Measurements from ENCODE around the gene IGF2BP2. TPM values are rescaled to one million over a fixed set of nuclear protein-coding genes. Genes with fewer than 3 reads are reported as not detected.

Gene IGF2BP2
- total and polyA plus RNA-seq, 9 of the 15 experiments (the other 6 are each of a cell fraction or from before 2014, with no cell fraction given): 3.2 to 59.6 (median 30.5) TPM

GRCh38 chr3:185658504-185658912 lies 166.3 kb downstream of the IGF2BP2 start:
- Histone ChIP-seq H3K9ac (ENCODE audit: insufficient read depth in 1 of 2, low read depth in 2 of 2, low read length in 2 of 2) (0 out of 4 replicates have a peak overlapping the region, but pooled peaks of 1 of the 2 experiments have one; percentile 7), H2AFZ (ENCODE audit: low read depth, low read length) (no peak overlapping the region), H3K9me3 (replicated peaks; ENCODE audit: control insufficient read depth, insufficient read depth, low read depth, low read length) (no peaks in the 10 kb centered on the region), H3K9me1 (ENCODE audit: control insufficient read depth, insufficient read depth, low read length) (peaks cover 4% of the 10 kb centered on the region), H4K20me1 (replicated peaks; ENCODE audit: control insufficient read depth, insufficient read depth, low read length) (0 out of 2 replicates have a peak, but pooled peaks cover 4% of the 10 kb centered on the region), H3K4me1 (replicated peaks in 1 of 2; ENCODE audit: control insufficient read depth in 2 of 2, insufficient read depth in 2 of 2, low read length in 2 of 2) (peaks cover 2 to 7% of the 10 kb centered on the region in 2 experiments; a peak in 4 of 5 replicates), H3K27ac (ENCODE audit: extremely low read depth, low read depth, low read length) (no peak overlapping the region), H3K4me2 (ENCODE audit: insufficient read depth, low read length) (no peak overlapping the region), H3K36me3 (ENCODE audit: control insufficient read depth, insufficient read depth, low read length) (peaks cover 52% of the 10 kb centered on the region), H3K27me3 (ENCODE audit: control insufficient read depth in 2 of 2, insufficient read depth in 2 of 2, low read length in 2 of 2) (no peaks in the 10 kb centered on the region), H3K4me3 (no peak overlapping the region), H3K79me2 (ENCODE audit: control insufficient read depth, insufficient read depth, low read length) (no peaks in the 10 kb centered on the region)
- ATAC-seq (no peak), DNase-seq (ENCODE audit: extremely low read depth in 1 of 4, low spot score in 3 of 4) (no peak), FAIRE-seq (peak; percentile 55)
- ChIA-PET CTCF (ENCODE audit: low intra/inter-chr PET ratio) (no interaction called here), POLR2A (interaction anchor here (1.0 kb wide), 1 partner anchor 43 kb away, joined by 3 read pairs; no protein-coding TSS in a partner anchor)
- BruUV-seq (replicated peaks): no TSS peak
- WGBS (ENCODE audit: insufficient coverage, low coverage, missing lambda C conversion rate): 72% methylated on average over 8 of the region's 8 CpGs
- TF ChIP-seq POLR2AphosphoS5 (IDR thresholded peaks at IDR 0.05; ENCODE audit: control insufficient read depth, insufficient read depth, low read depth, low read length) (0 out of 2 replicates have a peak, but pooled peaks have one; percentile 3), NONO (IDR thresholded peaks at IDR 0.05; ENCODE audit: low read depth in 2 of 2, low read length in 1 of 2) (no peak)
- in situ Hi-C loops (cut with MboI) (no loop called here), intact Hi-C loops (cut with micrococcal nuclease) (no loop called here)

DNA sequence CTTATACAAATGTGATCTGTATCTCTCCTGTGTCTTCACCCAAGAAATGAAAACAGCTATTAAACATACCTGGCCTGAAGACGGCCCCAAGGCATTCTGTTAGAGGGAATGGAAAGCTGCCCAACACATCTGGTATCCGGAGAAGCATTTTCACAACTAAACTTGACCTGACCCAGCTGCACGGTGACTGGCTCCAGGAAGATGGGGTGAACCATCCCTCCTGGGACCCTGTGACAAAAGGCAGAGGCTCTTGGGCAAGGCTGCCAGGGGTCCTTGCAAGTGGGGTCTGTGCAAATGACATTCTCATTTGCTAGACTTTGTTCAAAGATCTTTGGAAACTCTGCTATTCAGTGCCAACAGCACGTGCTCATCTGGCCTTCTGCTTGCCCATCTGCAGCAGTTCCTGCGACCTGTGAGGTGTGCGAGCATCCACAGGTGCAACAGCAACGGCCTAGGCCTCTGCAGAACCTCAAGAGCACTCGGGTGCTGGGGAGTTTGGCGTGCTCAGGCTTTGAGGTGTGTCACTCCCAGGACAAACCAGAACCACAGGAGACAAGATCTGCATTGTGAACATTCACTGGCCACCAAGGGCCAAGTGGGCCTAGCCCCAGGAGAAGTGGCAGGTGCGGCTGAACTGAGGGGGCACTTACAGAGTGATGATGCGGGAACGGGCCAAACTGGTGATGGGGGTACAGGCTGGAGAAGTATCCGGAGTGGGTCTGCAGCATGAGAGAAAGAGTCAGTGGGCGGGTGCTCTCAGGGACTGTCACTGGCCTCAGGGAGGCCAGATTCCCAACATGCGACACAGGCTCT lies 166.9 kb downstream of the IGF2BP2 start:
- Histone ChIP-seq H3K27me3 (ENCODE audit: control insufficient read depth in 2 of 2, insufficient read depth in 2 of 2, low read length in 2 of 2) (no peaks in the 10 kb centered on the region), H2AFZ (ENCODE audit: low read depth, low read length) (no peak overlapping the region), H3K4me1 (replicated peaks in 1 of 2; ENCODE audit: control insufficient read depth in 2 of 2, insufficient read depth in 2 of 2, low read length in 2 of 2) (peaks cover 2 to 7% of the 10 kb centered on the region in 2 experiments; a peak in 4 of 5 replicates), H3K9ac (ENCODE audit: insufficient read depth in 1 of 2, low read depth in 2 of 2, low read length in 2 of 2) (0 out of 4 replicates have a peak overlapping the region, but pooled peaks of 1 of the 2 experiments have one; percentile 7), H3K9me1 (ENCODE audit: control insufficient read depth, insufficient read depth, low read length) (peaks cover 4% of the 10 kb centered on the region), H3K27ac (ENCODE audit: extremely low read depth, low read depth, low read length) (no peak overlapping the region), H3K4me3 (no peak overlapping the region), H3K9me3 (replicated peaks; ENCODE audit: control insufficient read depth, insufficient read depth, low read depth, low read length) (no peaks in the 10 kb centered on the region), H3K79me2 (ENCODE audit: control insufficient read depth, insufficient read depth, low read length) (no peaks in the 10 kb centered on the region), H3K4me2 (ENCODE audit: insufficient read depth, low read length) (no peak overlapping the region), H4K20me1 (replicated peaks; ENCODE audit: control insufficient read depth, insufficient read depth, low read length) (0 out of 2 replicates have a peak, but pooled peaks cover 4% of the 10 kb centered on the region), H3K36me3 (ENCODE audit: control insufficient read depth, insufficient read depth, low read length) (peaks cover 52% of the 10 kb centered on the region)
- CTCF ChIA-PET (ENCODE audit: low intra/inter-chr PET ratio): no interaction called here
- POLR2A ChIA-PET: interaction anchor here (0.8 to 1.0 kb wide), 2 partner anchors 44 to 255 kb away, joined by 3 read pairs; no protein-coding TSS in a partner anchor
- ATAC-seq (no peak), DNase-seq (ENCODE audit: extremely low read depth in 1 of 4, low spot score in 3 of 4) (no peak), FAIRE-seq (no peak)
- in situ Hi-C loops (cut with MboI) (no loop called here), intact Hi-C loops (cut with micrococcal nuclease) (no loop called here)
- 92% methylated on average over 15 of the region's 15 CpGs for WGBS (ENCODE audit: insufficient coverage, low coverage, missing lambda C conversion rate)
- TF ChIP-seq SLC30A9 (CRISPR knock-in tag; IDR thresholded peaks at IDR 0.05) (no peak), MYBL2 (IDR thresholded peaks at IDR 0.05; ENCODE audit: low read depth) (no peak), MYBL2 (CRISPR knock-in tag; IDR thresholded peaks at IDR 0.05; ENCODE audit: borderline replicate concordance) (no peak), KAT2B (IDR thresholded peaks at IDR 0.05; ENCODE audit: low read depth, low read length) (no peak), NRF1 (conservative IDR thresholded peaks at IDR 0.05 in 1 of 2, IDR thresholded peaks at IDR 0.05 in 1 of 2) (no peak), RBM22 (IDR thresholded peaks at IDR 0.05; ENCODE audit: low read depth, low read length, poor library complexity, severe bottlenecking) (peak; percentile 52)
- TF ChIP-seq, protein P1, sequence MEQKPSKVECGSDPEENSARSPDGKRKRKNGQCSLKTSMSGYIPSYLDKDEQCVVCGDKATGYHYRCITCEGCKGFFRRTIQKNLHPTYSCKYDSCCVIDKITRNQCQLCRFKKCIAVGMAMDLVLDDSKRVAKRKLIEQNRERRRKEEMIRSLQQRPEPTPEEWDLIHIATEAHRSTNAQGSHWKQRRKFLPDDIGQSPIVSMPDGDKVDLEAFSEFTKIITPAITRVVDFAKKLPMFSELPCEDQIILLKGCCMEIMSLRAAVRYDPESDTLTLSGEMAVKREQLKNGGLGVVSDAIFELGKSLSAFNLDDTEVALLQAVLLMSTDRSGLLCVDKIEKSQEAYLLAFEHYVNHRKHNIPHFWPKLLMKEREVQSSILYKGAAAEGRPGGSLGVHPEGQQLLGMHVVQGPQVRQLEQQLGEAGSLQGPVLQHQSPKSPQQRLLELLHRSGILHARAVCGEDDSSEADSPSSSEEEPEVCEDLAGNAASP (IDR thresholded peaks at IDR 0.05): no peak
- TF ChIP-seq, protein P2, sequence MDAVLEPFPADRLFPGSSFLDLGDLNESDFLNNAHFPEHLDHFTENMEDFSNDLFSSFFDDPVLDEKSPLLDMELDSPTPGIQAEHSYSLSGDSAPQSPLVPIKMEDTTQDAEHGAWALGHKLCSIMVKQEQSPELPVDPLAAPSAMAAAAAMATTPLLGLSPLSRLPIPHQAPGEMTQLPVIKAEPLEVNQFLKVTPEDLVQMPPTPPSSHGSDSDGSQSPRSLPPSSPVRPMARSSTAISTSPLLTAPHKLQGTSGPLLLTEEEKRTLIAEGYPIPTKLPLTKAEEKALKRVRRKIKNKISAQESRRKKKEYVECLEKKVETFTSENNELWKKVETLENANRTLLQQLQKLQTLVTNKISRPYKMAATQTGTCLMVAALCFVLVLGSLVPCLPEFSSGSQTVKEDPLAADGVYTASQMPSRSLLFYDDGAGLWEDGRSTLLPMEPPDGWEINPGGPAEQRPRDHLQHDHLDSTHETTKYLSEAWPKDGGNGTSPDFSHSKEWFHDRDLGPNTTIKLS (IDR thresholded peaks at IDR 0.05; ENCODE audit: borderline replicate concordance, low read depth): no peak
- BruUV-seq (replicated peaks): no TSS peak
